ENCODE results near the gene ZNF628. TPM values are rescaled to one million over a fixed set of nuclear protein-coding genes. Genes with fewer than 3 reads are reported as not detected.

ZNF628 gene
- total and polyA plus RNA-seq, 2 of the 4 experiments (the other 2 are of a cell fraction), result 0.18 to 1.9 TPM

DNA sequence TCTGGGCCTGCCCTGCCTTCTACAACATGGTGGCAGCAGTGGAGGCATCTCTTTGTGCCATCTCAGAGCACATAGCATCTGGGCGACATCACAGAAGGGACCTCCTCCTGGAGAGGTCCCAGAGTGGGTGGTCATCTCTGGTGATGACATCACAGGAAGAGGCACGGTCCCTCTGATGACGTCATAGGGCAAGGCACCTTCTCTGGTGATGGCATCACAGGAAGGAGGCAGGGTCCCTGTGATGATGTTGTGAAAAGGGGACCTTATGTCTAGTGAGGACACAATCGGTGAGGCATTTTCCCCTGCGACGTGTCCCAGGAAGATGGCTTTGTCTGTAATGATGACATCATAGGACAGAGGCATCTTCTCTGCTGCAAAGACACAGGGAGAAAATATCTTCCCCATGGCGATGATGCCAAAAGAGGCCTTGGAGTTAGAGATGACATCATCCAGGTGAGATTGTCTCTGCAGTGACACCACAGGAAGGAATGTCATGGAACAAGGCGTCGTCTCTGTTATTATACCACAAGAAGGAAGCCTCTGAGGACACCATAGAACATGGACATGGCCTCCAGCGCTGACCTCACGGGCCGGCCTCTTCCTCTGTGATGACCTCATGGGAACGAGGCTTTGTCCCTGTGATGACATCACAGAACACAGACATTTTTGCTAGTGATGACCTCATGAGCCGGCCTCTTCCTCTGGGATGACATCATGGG is 44.0 kb upstream of the ZNF628 start:
- H4K91ac ChIP-seq (ENCODE audit: insufficient read depth, low read depth, low read length), result no peak overlapping the region
- WGBS, 2 experiments (ENCODE audit: extremely low coverage in 2 of 2, insufficient read length in 1 of 2), result 87% methylated on average over 5 of the region's 14 CpGs; no CpG with 5 or more reads in 1 of the 2 experiments
- ChIA-PET POLR2A (ENCODE audit: unreplicated experiment) (no interaction called here), CTCF (no interaction called here)
- H3K18ac ChIP-seq (ENCODE audit: low read depth, low read length), result no peak overlapping the region
- H3K27ac ChIP-seq (ENCODE audit: insufficient read depth, low read length), result no peak overlapping the region
- dilution Hi-C loops (cut with HindIII; ENCODE audit: low sequenced_read_pairs, unreplicated experiment) (no loop called here), in situ Hi-C loops (cut with MboI; ENCODE audit: low sequenced_read_pairs) (no loop called here), intact Hi-C loops (cut with micrococcal nuclease) (no loop called here)
- no peaks in the 10 kb centered on the region; the same call in 1 of the 2 replicates for H4K20me1 ChIP-seq (ENCODE audit: insufficient read depth, low read length)
- ATAC-seq (ENCODE audit: low read depth) (no peak), DNase-seq (no peak)
- H3K14ac ChIP-seq (replicated peaks; ENCODE audit: low read depth, low read length), result no peak overlapping the region
- H3K23ac ChIP-seq (ENCODE audit: low read depth, low read length), result no peak overlapping the region
- H2AK5ac ChIP-seq (ENCODE audit: low read depth, low read length), result no peak overlapping the region
- no peak overlapping the region for H3K4ac ChIP-seq (ENCODE audit: low read depth, low read length)
- no peak overlapping the region for H2BK20ac ChIP-seq (ENCODE audit: low read depth, low read length)
- no peak overlapping the region for H2AK9ac ChIP-seq (replicated peaks; ENCODE audit: low read depth, low read length, poor library complexity)
- H3K9me1 ChIP-seq (ENCODE audit: insufficient read depth, low read length), result peaks cover 11% of the 10 kb centered on the region; the same call in 1 of the 2 replicates
- H3K27me3 ChIP-seq (ENCODE audit: control insufficient read depth, insufficient read depth, low read length), result peaks cover 18% of the 10 kb centered on the region
- no peak overlapping the region for H3K4me3 ChIP-seq (ENCODE audit: insufficient read depth, low read depth, low read length)
- no peak overlapping the region for H2BK120ac ChIP-seq (ENCODE audit: low read depth, low read length)
- no peaks in the 10 kb centered on the region for H3K36me3 ChIP-seq (ENCODE audit: control insufficient read depth, insufficient read depth, low read length)
- peaks cover 3% of the 10 kb centered on the region for H3K9me3 ChIP-seq (ENCODE audit: control insufficient read depth, insufficient read depth, low read length)
- H3K79me1 ChIP-seq (ENCODE audit: low read depth in 1 of 2, low read length in 2 of 2), result no peaks in the 10 kb centered on the region
- no peak overlapping the region for H4K5ac ChIP-seq (ENCODE audit: low read depth, low read length)
- no peak for TF ChIP-seq MAZ (IDR thresholded peaks at IDR 0.05; ENCODE audit: borderline replicate concordance, low read depth, low read length)
- TF ChIP-seq, protein P1, sequence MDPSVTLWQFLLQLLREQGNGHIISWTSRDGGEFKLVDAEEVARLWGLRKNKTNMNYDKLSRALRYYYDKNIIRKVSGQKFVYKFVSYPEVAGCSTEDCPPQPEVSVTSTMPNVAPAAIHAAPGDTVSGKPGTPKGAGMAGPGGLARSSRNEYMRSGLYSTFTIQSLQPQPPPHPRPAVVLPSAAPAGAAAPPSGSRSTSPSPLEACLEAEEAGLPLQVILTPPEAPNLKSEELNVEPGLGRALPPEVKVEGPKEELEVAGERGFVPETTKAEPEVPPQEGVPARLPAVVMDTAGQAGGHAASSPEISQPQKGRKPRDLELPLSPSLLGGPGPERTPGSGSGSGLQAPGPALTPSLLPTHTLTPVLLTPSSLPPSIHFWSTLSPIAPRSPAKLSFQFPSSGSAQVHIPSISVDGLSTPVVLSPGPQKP (IDR thresholded peaks at IDR 0.05; ENCODE audit: borderline replicate concordance, low read depth, low read length), result no peak
- TF ChIP-seq CEBPB (IDR thresholded peaks at IDR 0.05; ENCODE audit: low read depth, low read length), result no peak
- no peak for TF ChIP-seq FOS (IDR thresholded peaks at IDR 0.05; ENCODE audit: low read depth, low read length)
- TF ChIP-seq RFX5 (IDR thresholded peaks at IDR 0.05; ENCODE audit: low read depth, low read length), result no peak
- no peak for TF ChIP-seq CHD1 (IDR thresholded peaks at IDR 0.05; ENCODE audit: low read depth, low read length)
- TF ChIP-seq, protein P2, sequence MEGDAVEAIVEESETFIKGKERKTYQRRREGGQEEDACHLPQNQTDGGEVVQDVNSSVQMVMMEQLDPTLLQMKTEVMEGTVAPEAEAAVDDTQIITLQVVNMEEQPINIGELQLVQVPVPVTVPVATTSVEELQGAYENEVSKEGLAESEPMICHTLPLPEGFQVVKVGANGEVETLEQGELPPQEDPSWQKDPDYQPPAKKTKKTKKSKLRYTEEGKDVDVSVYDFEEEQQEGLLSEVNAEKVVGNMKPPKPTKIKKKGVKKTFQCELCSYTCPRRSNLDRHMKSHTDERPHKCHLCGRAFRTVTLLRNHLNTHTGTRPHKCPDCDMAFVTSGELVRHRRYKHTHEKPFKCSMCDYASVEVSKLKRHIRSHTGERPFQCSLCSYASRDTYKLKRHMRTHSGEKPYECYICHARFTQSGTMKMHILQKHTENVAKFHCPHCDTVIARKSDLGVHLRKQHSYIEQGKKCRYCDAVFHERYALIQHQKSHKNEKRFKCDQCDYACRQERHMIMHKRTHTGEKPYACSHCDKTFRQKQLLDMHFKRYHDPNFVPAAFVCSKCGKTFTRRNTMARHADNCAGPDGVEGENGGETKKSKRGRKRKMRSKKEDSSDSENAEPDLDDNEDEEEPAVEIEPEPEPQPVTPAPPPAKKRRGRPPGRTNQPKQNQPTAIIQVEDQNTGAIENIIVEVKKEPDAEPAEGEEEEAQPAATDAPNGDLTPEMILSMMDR (conservative IDR thresholded peaks at IDR 0.05; ENCODE audit: low read depth, low read length), result no peak
- no peak for TF ChIP-seq MAFK (IDR thresholded peaks at IDR 0.05; ENCODE audit: low read depth, low read length)
- TF ChIP-seq MXI1 (IDR thresholded peaks at IDR 0.05; ENCODE audit: borderline replicate concordance, low read depth, low read length), result no peak
- no peak for TF ChIP-seq BHLHE40 (IDR thresholded peaks at IDR 0.05; ENCODE audit: low read depth, low read length)
- no peak for TF ChIP-seq RCOR1 (IDR thresholded peaks at IDR 0.05; ENCODE audit: insufficient replicate concordance, low read length)
- TF ChIP-seq NFE2L2 (IDR thresholded peaks at IDR 0.05; ENCODE audit: low read depth, low read length), result no peak
- no peak for TF ChIP-seq POLR2A (IDR thresholded peaks at IDR 0.05; ENCODE audit: low read depth, low read length)
- TF ChIP-seq, protein P3, sequence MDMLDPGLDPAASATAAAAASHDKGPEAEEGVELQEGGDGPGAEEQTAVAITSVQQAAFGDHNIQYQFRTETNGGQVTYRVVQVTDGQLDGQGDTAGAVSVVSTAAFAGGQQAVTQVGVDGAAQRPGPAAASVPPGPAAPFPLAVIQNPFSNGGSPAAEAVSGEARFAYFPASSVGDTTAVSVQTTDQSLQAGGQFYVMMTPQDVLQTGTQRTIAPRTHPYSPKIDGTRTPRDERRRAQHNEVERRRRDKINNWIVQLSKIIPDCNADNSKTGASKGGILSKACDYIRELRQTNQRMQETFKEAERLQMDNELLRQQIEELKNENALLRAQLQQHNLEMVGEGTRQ (IDR thresholded peaks at IDR 0.05; ENCODE audit: low read depth, low read length), result no peak
- TF ChIP-seq RAD21 (IDR thresholded peaks at IDR 0.05; ENCODE audit: low read length), result no peak
- no peak for TF ChIP-seq SMC3 (IDR thresholded peaks at IDR 0.05; ENCODE audit: low read depth, low read length)
- no TSS peak for BruUV-seq (replicated peaks)
- H4K8ac ChIP-seq (ENCODE audit: low read depth in 2 of 2, low read length in 2 of 2), result no peak overlapping the region
- no peak overlapping the region for H2BK15ac ChIP-seq (ENCODE audit: low read depth, low read length)
- no peak overlapping the region for H2BK5ac ChIP-seq (ENCODE audit: low read depth, low read length, poor library complexity, severe bottlenecking)
- no peak overlapping the region for H3K9ac ChIP-seq (ENCODE audit: low read depth, low read length)
- peak overlapping the region; percentile 15 for H2AFZ ChIP-seq (replicated peaks; ENCODE audit: low read length, poor library complexity)
- no peak overlapping the region for H3K4me2 ChIP-seq (ENCODE audit: low read depth, low read length)
- H3K56ac ChIP-seq (ENCODE audit: extremely low read depth, insufficient read depth, low read length), result no peak overlapping the region
- H3K4me1 ChIP-seq (ENCODE audit: control insufficient read depth, insufficient read depth, low read length), result no peaks in the 10 kb centered on the region
